Activated naive CD4-positive, alpha-beta T cell treated with anti-CD3 and anti-CD28 coated beads, Interleukin-2, amount 10 ng/mL, durations not matched to agents 7 days and 5 days (primary cell): Measurements from ENCODE around the gene S100A2.
"Not testable (repeated sequence)": the region's sequence is repeated elsewhere in the genome, so short reads cannot be mapped to it uniquely, and the experiment has no call there.

Experiments used
- CTCF ChIA-PET: fragments of 350-600 bp; sonication (Branson Sonifier 250); formaldehyde crosslinking; loops from one replicate; lab custom pipeline; 2021; ENCODE audit warnings: antibody characterized with exemption; lab: Charles Lee
- DNase-seq: peaks from one replicate; pipeline ENCODE4 v3.0.0-alpha.2; 2020
- H3K27ac Mint-ChIP-seq: one replicate; pipeline ENCODE4 v1.8.0; 2021; ENCODE audit warnings: mild to moderate bottlenecking, moderate library complexity, mixed read lengths
- H3K27me3 Mint-ChIP-seq: one replicate; pipeline ENCODE4 v1.8.0; 2021; ENCODE audit warnings: mild to moderate bottlenecking, mixed read lengths
- H3K36me3 Mint-ChIP-seq: one replicate; pipeline ENCODE4 v1.8.0; 2021; ENCODE audit warnings: mixed read lengths
- H3K4me1 Mint-ChIP-seq: one replicate; pipeline ENCODE4 v1.8.0; 2021; ENCODE audit warnings: mixed read lengths
- H3K4me3 Mint-ChIP-seq: one replicate; pipeline ENCODE4 v1.8.0; 2021; ENCODE audit warnings: mild to moderate bottlenecking, moderate library complexity, mixed read lengths
- H3K9me3 Mint-ChIP-seq: one replicate; pipeline ENCODE4 v1.8.0; 2021; ENCODE audit warnings: mixed read lengths

Gene S100A2

DNA sequence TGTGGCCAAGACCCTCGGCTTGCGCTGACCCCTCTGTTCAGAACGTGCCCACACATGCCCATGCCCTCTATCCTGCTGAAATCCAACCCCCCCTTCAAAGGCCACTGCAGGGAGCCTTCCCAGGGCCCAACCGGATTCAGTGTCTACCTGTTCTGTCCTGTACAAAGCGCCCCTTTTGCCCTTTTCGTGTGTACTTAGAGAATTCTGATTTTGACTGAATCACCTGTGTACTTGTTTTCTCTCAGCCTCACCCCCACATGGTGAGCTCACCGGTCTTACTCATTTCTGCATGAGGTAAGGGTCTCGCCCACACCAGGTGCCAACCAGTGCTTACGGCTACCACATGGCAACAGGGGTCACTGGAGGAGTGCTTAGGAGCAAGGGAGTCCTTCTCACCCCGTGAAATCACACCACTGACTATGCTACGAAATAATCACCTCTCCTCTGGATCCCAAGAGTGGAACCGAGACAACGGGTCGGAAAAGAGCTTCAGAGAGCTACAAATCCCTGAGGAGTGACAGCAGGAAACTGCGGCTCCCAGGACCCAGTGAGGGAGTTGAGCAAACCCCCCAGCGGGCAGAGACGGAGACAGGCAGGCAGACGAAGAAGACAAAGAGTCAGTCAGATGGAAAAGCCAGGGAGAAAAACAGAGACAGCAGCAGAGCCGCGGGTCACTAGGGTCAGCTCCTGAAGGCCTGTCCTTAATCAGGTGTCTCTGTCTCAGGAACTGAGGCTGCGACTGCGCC, 2.1 kb upstream of the S100A2 start:
- Mint-ChIP-seq H3K36me3 (no peaks in the 10 kb centered on the region), H3K27ac (no peak overlapping the region), H3K4me1 (peaks cover 48% of the 10 kb centered on the region), H3K9me3 (no peaks in the 10 kb centered on the region), H3K4me3 (no peak overlapping the region), H3K27me3 (peaks cover 15% of the 10 kb centered on the region)
- DNase-seq, result no peak
- CTCF ChIA-PET, result interaction anchor here (0.7 to 6.3 kb wide), 13 partner anchors 9 to 104 kb away, joined by 3 to 204 read pairs (median 6); partner anchors contain the start of genes S100A4, S100A5 and S100A6

DNA sequence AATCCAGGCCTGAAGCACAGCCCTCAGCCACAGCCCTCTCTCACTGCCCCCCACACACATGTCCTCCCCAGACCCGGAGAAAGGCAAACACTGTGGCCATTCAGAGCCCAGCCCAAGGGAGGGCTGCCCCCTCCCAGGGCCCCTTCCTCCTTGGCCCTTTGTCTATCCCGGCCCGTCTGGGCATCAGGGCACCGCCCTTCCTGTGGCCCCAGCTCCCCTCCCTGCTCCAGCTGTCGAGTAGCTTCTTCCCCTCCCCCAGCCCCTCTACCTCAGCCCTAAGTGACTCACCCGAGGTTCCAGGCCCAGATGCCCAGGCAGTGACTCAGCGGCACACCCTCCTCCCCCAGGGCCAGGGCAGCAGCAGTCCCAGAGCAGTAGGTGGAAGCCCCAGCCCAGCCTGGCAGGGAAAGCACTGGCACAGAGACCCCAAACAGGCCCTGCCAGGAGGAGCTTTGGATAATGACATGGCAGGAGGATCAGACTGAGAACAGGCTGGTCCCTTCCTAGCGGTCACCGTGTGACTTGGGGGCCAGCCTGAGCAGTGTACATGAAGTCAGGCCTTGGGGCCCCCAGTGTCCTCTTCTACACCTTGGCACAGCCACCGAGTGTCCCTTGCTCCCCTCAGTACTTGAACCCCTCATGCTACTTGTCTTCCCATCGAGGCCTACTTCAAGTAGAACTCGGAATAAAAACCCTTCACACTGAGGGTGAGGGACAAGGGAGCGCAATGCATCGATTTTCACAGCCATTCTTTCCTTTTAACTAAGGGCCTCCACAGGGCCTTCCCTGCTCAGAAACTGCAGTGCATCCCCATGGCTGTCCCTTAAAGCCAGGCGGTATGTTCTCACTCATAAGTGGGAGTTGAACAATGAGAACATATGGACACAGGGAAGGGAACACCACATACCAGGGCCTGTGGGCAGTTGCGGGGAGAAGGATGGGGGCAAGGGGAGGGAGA, 1.0 kb upstream of the S100A2 start:
- H3K27ac Mint-ChIP-seq, result peak overlapping the region; percentile 96
- H3K4me3 Mint-ChIP-seq, result peak overlapping the region; percentile 42
- CTCF ChIA-PET, result interaction anchor here (0.6 to 2.4 kb wide), 9 partner anchors 12 to 68 kb away, joined by 3 to 47 read pairs (median 6); partner anchors contain the start of genes CHTOP and S100A6
- no peaks in the 10 kb centered on the region for H3K36me3 Mint-ChIP-seq
- no peaks in the 10 kb centered on the region for H3K9me3 Mint-ChIP-seq
- peaks cover 15% of the 10 kb centered on the region for H3K27me3 Mint-ChIP-seq
- H3K4me1 Mint-ChIP-seq, result peaks cover 41% of the 10 kb centered on the region
- peak; percentile 87 for DNase-seq

DNA sequence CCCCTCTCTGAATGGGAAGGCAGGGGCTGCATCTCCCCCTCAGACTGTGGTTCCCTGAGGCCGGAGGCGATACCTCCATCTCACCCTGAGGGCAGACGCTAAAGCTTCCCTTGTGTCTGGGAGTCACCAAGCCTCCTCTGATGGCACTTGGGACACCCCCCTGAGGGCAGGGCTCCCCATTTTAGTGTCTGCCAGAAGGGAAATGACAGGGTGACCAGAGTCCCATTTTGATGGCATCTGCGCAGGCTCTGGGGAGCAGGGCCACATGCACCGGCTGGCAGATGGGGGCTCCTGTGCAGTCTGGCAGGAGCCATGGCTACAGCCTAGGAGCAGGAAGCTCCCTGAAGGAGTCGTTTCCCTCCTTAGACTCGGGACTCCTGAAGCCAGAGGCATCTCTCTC, 1.7 kb downstream of the S100A2 start:
- no peak overlapping the region for H3K4me3 Mint-ChIP-seq
- CTCF ChIA-PET, result interaction anchor here (0.8 to 1.3 kb wide), 2 partner anchors 12 to 29 kb away, joined by 4 read pairs; no protein-coding TSS in a partner anchor
- peaks cover 7% of the 10 kb centered on the region for H3K27me3 Mint-ChIP-seq
- H3K36me3 Mint-ChIP-seq, result no peaks in the 10 kb centered on the region
- no peak for DNase-seq
- peaks cover 38% of the 10 kb centered on the region for H3K4me1 Mint-ChIP-seq
- no peak overlapping the region for H3K27ac Mint-ChIP-seq
- H3K9me3 Mint-ChIP-seq, result no peaks in the 10 kb centered on the region

DNA sequence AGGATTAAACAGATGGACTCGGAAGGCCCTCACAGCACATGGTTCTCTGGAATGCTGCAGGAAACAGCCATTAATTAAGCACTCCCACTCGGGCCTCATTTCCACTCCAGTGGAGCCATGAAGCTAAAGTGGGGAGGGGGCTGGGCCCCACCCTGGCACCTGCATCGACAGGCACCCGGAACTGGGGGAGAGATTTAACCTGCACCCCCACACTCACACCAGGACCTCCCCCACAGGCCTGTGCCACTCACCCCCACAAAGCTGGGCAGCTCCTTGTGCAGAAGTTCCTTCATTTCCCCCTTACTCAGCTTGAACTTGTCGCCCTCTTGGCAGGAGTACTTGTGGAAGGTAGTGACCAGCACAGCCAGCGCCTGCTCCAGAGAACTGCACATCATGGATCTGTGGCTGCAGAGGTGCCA, 2.2 kb downstream of the S100A2 start:
- H3K27me3 Mint-ChIP-seq, result peaks cover 2% of the 10 kb centered on the region
- CTCF ChIA-PET, result interaction anchor here (0.8 to 1.3 kb wide), 2 partner anchors 12 to 29 kb away, joined by 4 read pairs; no protein-coding TSS in a partner anchor
- no peak overlapping the region for H3K4me3 Mint-ChIP-seq
- H3K36me3 Mint-ChIP-seq, result no peaks in the 10 kb centered on the region
- no peak for DNase-seq
- H3K9me3 Mint-ChIP-seq, result no peaks in the 10 kb centered on the region
- peaks cover 34% of the 10 kb centered on the region for H3K4me1 Mint-ChIP-seq
- H3K27ac Mint-ChIP-seq, result no peak overlapping the region

DNA sequence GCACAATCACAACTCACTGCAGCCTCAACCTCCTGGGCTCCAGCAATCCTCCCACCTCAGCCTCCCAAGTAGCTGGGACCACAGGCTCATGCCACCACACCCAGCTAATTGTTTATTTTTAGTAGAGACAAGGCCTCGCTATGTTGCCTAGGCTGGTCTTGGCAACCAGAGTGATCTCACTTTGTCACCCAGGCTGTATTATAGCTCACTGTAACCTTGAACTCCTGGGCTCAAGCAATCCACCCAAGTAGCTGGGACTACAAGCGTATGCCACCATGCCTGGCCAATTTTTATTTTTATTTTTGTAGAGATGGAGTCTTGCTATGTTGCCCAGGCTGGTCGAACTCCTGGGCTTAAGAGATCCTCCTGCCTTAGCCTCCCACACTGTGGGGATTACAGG, 3.6 kb downstream of the S100A2 start:
- not testable (repeated sequence) for H3K4me3 Mint-ChIP-seq, DNase-seq, H3K9me3 Mint-ChIP-seq, H3K27ac Mint-ChIP-seq, H3K36me3 Mint-ChIP-seq, H3K27me3 Mint-ChIP-seq
- H3K4me1 Mint-ChIP-seq, result peaks cover 21% of the 10 kb centered on the region
- CTCF ChIA-PET, result interaction anchor here (1.1 to 2.9 kb wide), 2 partner anchors 12 to 29 kb away, joined by 5 to 21 read pairs; no protein-coding TSS in a partner anchor

DNA sequence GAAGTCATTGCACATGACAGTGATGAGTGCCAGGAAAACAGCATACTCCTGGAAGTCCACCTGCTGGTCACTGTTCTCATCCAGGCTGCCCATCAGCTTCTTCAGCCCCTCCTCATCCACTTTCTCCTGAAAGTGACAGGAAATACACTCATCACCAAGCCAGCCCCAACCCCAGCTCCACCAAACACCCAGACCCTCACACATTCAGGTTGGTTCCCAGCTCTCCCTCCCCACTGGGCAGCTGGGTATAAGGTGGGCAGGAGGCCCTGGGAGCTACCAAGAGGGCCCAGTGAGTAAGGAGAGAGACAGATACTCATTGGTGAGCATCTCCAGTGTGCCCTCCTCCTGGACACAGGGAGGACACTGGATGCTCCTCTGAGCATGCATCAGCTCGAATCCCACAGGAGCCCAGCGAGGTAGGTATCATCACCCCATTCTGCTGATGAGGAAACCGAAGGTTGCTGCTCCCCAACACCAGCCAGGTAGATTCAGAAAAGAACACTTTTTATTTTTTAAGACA, 4.1 kb downstream of the S100A2 start:
- no peak overlapping the region for H3K27ac Mint-ChIP-seq
- CTCF ChIA-PET, result interaction anchor here (1.1 to 2.9 kb wide), 2 partner anchors 11 to 29 kb away, joined by 5 to 21 read pairs; no protein-coding TSS in a partner anchor
- H3K4me3 Mint-ChIP-seq, result no peak overlapping the region
- no peaks in the 10 kb centered on the region for H3K36me3 Mint-ChIP-seq
- H3K27me3 Mint-ChIP-seq, result no peaks in the 10 kb centered on the region
- no peaks in the 10 kb centered on the region for H3K9me3 Mint-ChIP-seq
- peaks cover 16% of the 10 kb centered on the region for H3K4me1 Mint-ChIP-seq
- no peak for DNase-seq

DNA sequence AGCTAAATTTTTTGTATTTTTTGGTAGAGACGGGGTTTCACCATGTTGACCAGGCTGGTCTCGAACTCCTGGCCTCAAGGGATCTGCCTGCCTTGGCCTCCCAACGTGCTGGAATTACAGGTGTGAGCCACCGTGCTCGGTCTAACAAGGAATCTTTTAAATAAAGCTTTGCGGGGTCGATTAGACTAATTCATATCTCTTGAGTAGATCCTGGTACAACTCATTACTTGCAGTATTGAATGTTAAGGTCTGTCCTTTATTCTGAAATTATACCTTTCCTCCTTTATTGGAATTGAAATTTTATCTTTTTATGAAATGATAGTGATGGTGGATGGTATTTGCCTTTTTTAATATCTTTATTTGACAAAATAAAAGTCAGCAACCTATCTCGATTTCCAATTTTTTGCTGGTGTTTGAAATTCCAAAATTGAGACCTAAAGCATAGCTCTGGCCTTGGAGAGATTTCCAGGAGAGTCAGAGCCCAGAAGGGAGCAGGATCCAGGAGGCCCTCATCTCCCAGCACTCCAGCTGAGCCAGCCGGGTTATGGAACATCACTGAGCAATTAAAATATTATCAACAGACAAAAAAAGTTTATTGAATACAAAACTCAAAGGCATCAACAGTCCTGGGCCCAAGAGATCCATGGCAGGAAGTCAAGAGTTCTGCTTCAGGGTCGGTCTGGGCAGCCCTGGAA, 4.7 kb downstream of the S100A2 start:
- Mint-ChIP-seq H3K4me3 (no peak overlapping the region), H3K4me1 (peaks cover 11% of the 10 kb centered on the region), H3K27ac (no peak overlapping the region), H3K27me3 (no peaks in the 10 kb centered on the region), H3K36me3 (no peaks in the 10 kb centered on the region), H3K9me3 (no peaks in the 10 kb centered on the region)
- DNase-seq, result no peak
- CTCF ChIA-PET, result interaction anchor here (0.7 to 2.9 kb wide), 4 partner anchors 10 to 928 kb away, joined by 3 to 21 read pairs (median 4); no protein-coding TSS in a partner anchor

DNA sequence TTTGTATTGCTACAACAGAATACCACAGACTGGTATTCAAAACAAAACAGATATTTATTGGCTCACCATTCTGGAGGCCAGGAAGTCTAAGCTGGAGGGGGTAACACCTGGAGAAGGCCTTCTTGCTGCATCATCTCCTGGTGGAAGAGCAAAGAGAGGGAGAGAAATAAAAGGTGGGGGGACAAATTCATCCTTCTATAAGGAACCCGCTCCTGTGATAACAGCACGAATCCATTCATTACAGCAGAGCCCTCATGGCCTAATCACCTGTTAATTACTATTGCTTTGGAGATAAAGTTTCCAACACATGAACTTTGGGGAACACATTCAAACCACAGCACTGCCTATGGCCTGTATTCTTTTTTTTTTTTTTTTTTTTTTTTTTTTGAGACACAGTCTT, 5.4 kb downstream of the S100A2 start:
- H3K9me3 Mint-ChIP-seq, result no peaks in the 10 kb centered on the region
- H3K27ac Mint-ChIP-seq, result peak overlapping the region; percentile 62
- H3K4me3 Mint-ChIP-seq, result no peak overlapping the region
- H3K36me3 Mint-ChIP-seq, result no peaks in the 10 kb centered on the region
- H3K4me1 Mint-ChIP-seq, result peaks cover 6% of the 10 kb centered on the region
- CTCF ChIA-PET, result interaction anchor here (0.7 to 2.9 kb wide), 3 partner anchors 10 to 929 kb away, joined by 3 to 21 read pairs (median 4); no protein-coding TSS in a partner anchor
- H3K27me3 Mint-ChIP-seq, result no peaks in the 10 kb centered on the region
- no peak for DNase-seq

DNA sequence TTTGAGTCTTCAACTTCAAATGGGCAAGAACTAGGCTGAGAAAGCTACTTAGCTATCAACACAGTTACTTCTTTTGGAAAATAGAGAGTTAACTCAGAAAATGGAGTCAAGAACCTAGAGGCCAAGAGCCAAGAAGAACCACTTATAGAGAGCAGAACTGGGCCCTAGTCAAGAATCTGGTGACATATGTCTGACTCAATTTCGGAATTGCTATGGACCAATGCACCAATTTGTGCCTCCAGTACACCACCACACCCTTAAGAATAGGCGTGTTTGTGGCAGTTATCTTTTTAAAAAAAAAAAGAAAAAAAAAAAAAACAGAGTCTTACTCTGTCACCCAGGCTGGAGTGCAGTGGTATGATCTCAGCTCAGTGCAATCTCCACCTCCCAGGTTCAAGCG, 7.8 kb downstream of the S100A2 start:
- Mint-ChIP-seq H3K9me3 (no peaks in the 10 kb centered on the region), H3K27me3 (peaks cover 13% of the 10 kb centered on the region), H3K4me3 (no peak overlapping the region), H3K4me1 (peaks cover 13% of the 10 kb centered on the region), H3K36me3 (no peaks in the 10 kb centered on the region), H3K27ac (no peak overlapping the region)
- DNase-seq, result no peak
- CTCF ChIA-PET, result interaction anchor here (0.8 to 1.5 kb wide), 2 partner anchors 25 to 26 kb away, joined by 3 read pairs; no protein-coding TSS in a partner anchor

DNA sequence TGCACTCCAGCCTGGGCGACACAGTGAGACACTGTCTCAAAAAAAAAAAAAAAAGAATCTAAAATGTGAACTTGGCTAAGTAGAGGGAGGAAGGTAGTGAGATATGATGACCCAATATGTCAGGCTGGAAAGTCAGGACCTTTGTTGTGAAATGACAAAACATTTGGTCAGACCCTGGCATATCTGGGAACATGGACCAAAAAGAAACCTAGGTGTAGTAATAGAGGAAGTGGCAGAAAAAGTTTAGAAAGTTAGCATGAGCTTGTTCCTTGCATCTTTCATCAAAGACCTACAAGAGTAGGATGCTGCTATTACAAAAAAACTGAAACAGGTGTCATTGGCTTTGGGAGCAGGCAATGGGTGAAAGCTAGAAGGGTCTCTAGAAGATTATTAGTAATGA, 9.3 kb downstream of the S100A2 start:
- no peak for DNase-seq
- CTCF ChIA-PET, result interaction anchor here (0.6 to 1.1 kb wide), 3 partner anchors 12 to 62 kb away, joined by 3 to 4 read pairs (median 3); no protein-coding TSS in a partner anchor
- H3K9me3 Mint-ChIP-seq, result no peaks in the 10 kb centered on the region
- peaks cover 9% of the 10 kb centered on the region for H3K4me1 Mint-ChIP-seq
- H3K27me3 Mint-ChIP-seq, result peaks cover 13% of the 10 kb centered on the region
- no peak overlapping the region for H3K27ac Mint-ChIP-seq
- H3K36me3 Mint-ChIP-seq, result no peaks in the 10 kb centered on the region
- no peak overlapping the region for H3K4me3 Mint-ChIP-seq

DNA sequence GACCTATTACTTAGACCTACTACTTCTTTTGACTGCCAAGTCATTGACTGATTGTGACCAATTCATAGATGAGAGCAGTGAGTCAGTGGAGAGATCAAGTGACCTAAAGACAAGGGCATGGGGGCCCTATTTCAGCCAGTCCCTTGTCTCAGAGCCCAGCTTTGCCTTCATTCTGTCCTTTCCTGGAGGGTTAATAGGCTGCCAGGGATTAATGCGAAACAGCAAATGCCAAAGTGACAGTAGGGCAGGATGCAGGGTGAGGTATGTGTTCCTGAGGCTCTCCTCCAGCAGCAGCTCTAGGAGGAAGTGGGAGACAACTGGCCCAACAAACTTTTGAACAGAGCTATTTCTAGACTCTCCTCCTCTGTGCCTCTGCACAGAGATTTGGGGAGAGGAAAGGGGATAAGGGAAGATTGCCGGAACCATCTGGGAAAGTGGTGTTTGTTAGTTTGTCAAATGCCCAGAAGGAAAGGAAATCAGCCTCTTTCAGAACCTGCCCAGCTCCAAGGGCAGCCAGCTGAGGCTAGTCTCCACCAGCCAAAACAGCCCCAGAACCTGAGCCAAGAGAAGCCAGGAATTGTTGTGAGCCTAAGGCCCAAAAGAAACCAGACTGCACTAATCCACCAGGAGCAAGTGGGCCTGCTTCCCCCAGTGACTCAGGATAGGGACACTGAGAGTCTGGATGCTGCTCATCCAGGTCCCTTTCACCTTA, 11.7 kb downstream of the S100A2 start:
- peaks cover 21% of the 10 kb centered on the region for H3K4me1 Mint-ChIP-seq
- H3K27ac Mint-ChIP-seq, result no peak overlapping the region
- H3K27me3 Mint-ChIP-seq, result peaks cover 32% of the 10 kb centered on the region
- H3K4me3 Mint-ChIP-seq, result no peak overlapping the region
- H3K9me3 Mint-ChIP-seq, result no peaks in the 10 kb centered on the region
- peak; percentile 5 for DNase-seq
- CTCF ChIA-PET, result interaction anchor here (0.8 to 1.6 kb wide), 3 partner anchors 10 to 22 kb away, joined by 3 to 4 read pairs (median 3); no protein-coding TSS in a partner anchor
- no peaks in the 10 kb centered on the region for H3K36me3 Mint-ChIP-seq

DNA sequence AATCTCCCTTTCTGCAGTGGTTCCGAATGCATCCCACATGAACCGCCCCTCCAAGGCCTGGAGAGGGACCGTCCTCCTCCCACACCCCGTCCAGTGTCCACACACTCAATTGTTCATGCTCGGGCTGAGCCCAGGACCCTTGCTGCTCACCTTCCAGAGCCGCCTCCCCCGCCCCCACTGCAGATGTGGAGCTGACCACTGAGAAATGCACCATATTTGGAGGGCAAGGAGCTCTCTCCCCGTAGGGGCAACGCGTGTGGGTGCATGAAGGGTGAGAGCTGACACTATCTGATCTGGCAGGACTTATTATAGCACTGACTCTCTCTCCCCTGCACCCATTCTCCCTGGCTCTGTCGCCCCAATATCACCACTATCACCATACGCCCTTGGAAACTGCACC, 12.5 kb downstream of the S100A2 start:
- H3K4me3 Mint-ChIP-seq, result no peak overlapping the region
- H3K4me1 Mint-ChIP-seq, result peaks cover 30% of the 10 kb centered on the region
- H3K27ac Mint-ChIP-seq, result no peak overlapping the region
- peaks cover 35% of the 10 kb centered on the region for H3K27me3 Mint-ChIP-seq
- CTCF ChIA-PET, result interaction anchor here (0.8 kb wide), 1 partner anchor 9 kb away, joined by 3 read pairs; no protein-coding TSS in a partner anchor
- DNase-seq, result no peak
- H3K9me3 Mint-ChIP-seq, result no peaks in the 10 kb centered on the region
- H3K36me3 Mint-ChIP-seq, result no peaks in the 10 kb centered on the region
